GM19452 (cell line): ENCODE data around the gene FYTTD1.

ENCODE experiments used
- ATAC-seq: cut with Tn5 transposase; IDR thresholded peaks from one replicate; pipeline ENCODE4 v1.9.1; 2021; ENCODE audit not compliant: unreplicated experiment

The FYTTD1 gene

GRCh38 chr3:197791892-197792647 is 42.4 kb downstream of the FYTTD1 start:
- peak; percentile 17 for ATAC-seq

GRCh38 chr3:197793247-197793646 is 43.6 kb downstream of the FYTTD1 start:
- ATAC-seq, result no peak

DNA sequence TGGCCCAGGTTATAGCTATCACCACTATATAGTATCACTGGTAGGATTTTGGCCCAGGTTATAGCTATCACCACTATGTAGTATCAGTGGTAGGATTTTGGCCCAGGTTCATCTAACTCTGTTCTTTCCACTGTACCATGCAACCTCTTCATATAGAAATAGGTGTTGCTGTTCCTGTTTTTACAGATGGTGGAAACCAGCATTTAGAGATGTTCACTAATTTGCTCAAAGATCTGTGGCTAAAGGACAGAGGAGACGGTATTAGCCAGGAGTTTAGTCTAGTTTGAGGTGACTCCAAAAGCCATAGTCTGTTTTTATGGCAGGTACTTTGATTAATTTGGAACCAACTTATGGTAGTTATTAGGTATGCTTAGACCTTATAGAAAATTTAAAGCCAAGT is 44.4 kb downstream of the FYTTD1 start:
- ATAC-seq, result no peak

GRCh38 chr3:197795200-197795599 is 45.5 kb downstream of the FYTTD1 start:
- no peak for ATAC-seq

- ATAC-seq, result no peak
Measured at GRCh38 chr3:197796087-197796486, 46.4 kb downstream of the FYTTD1 start.

DNA sequence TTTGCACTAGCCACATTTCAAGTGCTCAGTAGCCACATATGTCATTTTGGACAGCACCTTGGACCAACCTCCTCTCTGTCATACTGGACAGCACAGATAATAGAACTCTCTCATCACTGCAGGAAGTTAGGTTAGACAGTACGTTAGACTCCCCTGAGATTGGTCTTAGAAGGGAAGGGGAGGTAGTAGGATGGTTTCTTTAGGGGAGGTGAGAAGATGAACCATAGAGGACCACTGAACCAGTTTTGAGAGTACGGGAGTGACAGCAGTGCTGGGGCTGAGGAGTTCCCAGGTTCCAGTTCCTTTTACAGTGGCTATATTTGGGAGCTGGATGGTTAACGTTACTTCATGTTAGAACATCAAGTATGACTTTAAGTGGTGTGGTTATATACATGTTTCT is 49.2 kb downstream of the FYTTD1 start:
- peak; percentile 44 for ATAC-seq

DNA sequence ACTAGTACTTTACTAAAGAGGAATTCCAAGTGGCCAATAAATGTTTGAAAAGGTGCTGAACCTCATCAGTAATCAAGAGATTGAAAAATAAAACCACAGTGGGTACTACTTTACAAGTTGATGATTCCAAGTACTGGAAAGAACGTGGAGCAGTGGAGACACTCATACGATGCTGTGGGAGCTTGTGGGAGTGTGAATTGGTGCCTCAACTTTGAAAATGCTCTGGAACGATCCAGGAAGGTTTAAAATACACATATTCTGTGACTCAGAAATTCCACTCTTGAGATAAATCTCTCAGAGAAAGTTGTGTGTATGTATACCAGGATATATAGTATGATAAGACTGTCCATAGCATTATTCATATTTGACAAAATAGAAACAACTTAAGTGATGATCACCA is 50.7 kb downstream of the FYTTD1 start:
- no peak for ATAC-seq

DNA sequence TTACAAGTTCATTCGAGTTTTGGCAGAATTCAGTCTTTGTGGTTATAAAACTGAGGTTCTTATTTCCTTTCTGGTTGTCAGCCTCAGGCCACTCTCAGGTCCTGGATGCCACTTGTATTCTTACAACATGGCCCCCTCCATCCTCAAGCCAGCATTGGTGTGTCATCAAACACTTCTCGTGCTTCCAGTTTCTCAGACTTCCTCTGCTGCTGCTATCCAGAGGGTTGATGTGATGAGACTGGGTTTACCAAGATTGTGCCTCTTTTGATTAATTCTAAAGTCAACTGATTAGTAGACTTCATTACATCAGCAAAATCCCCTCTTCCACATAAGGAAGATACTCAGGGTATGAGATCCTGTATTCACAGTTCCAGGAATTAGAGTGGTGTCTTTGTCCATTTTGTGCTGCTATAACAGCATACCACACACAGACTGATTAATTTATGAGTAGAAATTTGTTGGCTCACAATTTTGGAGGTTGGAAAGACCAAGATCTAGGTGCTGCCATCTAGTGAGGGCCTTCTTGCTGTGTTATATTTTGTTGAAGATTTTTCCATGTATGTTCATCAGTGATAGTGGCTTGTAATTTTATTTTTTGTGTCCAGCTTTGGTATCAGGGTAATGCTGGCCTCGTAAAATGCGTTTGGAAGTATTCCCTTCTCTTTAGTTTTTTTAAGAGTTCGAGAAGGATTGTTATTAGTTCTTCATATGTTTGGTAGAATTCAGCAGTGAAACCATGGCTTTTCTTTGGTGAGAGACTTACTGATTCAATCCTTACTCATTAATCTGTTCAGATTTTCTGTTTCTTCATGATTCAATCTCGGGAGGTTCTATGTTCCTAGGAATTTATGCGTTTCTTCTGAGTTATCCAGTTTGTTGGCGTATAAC is 52.5 kb downstream of the FYTTD1 start:
- peak; percentile 57 for ATAC-seq

- no peak for ATAC-seq
Measured at GRCh38 chr3:197802779-197803459, 53.2 kb downstream of the FYTTD1 start.

DNA sequence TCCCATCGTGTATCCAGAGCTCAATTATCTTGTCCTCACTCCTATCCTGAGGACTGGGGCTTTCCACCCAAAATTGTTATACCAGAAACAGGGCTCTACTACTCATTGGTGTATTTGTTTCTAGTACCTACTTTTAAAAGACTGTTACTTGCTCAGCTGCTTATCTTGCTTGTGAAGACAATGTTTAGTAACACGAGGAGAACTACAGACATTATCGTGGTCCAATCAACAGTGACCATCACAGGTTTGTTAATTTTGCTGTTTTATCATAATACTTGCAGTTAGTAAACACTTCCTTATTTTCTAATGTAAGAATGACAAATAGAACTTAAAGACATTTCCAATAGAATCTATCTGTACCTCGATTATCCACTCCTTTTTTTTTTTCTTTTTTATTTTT is 54.8 kb downstream of the FYTTD1 start:
- ATAC-seq, result no peak

DNA sequence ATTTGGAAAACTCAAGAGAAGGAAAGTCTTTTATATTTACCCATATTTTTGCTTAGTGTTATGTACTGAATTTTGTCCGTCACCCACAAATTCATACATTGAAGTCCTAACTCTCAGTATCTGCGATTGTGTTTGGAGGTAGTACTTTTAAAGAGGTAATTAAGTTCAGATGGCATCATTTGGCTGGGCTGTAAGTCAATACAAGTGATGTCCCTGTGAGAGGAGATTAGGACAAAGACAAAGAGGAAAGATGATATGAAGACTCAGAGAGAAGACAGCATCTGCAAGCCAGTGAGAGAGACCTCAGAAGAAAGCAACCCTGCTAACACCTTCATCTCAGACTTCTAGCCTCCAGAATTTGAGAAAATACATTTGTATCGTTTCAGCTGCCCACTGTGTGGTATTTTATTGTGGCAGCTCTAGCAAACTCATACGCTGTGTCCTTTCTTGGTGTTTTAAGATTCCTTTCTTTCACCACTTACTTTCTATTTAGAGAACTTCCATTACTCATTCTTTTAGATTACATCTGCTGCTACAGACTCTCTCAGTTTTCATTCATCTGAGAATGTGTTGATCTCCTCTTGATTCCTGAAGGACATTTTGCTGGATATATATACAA is 58.4 kb downstream of the FYTTD1 start:
- no peak for ATAC-seq

- no peak for ATAC-seq
Measured at GRCh38 chr3:197809356-197810020, 59.8 kb downstream of the FYTTD1 start.

GRCh38 chr3:197810901-197811300 is 61.2 kb downstream of the FYTTD1 start:
- ATAC-seq, result no peak

GRCh38 chr3:197811343-197811742 is 61.7 kb downstream of the FYTTD1 start:
- no peak for ATAC-seq

DNA sequence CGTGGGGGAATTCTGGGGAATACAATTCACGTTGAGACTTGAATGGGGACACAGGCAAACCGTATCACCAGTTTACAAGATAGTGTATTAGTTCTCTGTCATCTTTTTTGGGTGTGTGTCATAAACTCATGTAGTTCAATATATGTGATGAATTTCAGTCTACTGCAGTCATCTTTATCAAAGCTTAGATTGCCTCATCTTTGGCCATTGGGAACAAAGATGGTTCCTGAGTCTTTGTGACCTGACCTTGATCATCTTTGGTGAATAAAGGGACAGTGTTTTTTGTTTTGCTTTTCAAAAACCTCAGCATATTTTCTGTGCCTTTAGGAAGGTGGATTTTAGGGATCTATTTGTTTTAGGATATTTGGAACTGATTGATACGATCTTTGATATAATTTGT is 64.7 kb downstream of the FYTTD1 start:
- ATAC-seq, result no peak

- no peak for ATAC-seq
Measured at GRCh38 chr3:197820550-197821335, 71.1 kb downstream of the FYTTD1 start.

- no peak for ATAC-seq
Measured at GRCh38 chr3:197829397-197830045, 79.8 kb downstream of the FYTTD1 start.

DNA sequence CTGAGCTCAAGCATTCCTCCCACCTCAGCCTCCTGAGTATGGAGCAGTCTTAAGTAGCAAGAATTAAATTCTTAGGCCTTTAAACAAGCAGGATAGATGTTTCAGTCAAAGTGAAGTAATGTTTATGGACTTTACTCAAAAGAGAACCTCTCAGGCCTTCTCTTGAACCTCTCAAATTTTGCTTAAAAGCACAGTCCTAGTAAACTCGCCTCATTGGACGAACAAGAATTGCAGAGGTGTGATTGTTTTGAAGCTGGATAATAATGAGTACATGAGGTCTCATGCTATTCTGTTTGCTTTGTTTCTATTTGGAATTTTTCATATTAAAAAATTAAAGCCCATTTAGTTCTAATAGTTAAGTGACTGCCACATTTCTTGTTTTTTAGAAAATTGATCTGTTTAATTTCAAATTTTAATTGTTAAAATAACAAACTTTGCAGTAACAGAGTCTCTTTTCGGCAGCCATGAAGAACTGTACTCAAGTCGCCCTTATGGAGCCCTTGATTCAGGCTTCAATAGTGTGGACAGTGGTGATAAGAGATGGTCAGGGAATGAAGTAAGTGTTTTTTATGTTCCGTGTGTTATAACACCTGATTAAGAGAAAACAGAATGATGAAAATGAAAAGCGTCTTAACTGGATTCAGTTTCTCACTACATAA is 80.8 kb downstream of the FYTTD1 start:
- no peak for ATAC-seq

- no peak for ATAC-seq
Measured at GRCh38 chr3:197830967-197831313, 81.3 kb downstream of the FYTTD1 start.
